Measurements from ENCODE around the gene NOM1.
A peak's percentile ranks its signal among the peaks of the same experiment; 100 is the strongest.

NOM1 gene

DNA sequence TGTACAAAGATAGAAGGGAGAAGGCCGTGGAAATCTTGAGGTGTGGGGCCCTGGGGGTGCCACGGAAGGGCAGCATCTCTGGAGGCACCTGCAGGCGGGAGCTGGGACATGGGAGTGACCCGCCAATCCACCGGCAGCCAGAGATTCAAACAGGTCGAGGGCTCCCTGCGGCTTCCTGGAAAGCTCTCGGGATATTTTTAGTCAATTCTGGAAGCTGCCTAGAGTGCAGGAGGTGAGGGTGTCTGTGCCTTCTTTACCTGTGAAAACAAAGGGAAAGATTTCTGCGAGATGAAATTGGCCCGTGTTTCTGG, 44.4 kb downstream of the NOM1 start:
- Histone ChIP-seq H3K9me3 (ENCODE audit: severe bottlenecking) (no peaks in the 10 kb centered on the region), H3K4me3 (ENCODE audit: low read depth, low read length) (no peak overlapping the region)
- no peak for DNase-seq

DNA sequence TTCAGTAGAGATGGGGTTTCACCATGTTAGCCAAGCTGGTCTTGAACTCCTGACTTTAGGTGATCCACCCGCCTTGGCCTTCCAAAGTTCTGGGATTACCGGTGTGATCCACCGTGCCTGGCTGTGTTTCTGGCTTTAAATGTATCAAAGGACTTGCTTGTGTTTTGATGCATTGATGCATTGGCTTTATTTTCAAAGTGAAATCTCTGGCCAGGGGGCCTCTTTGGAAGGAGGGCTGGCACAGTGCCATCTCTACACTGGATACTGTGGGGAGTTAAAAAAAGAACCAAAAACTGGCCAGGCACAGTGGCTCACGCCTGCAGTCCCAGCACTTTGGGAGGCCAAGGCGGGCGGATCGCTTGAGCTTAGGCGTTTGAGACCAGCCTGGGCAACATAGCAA, 44.9 kb downstream of the NOM1 start:
- no peak for DNase-seq
- H3K27me3 ChIP-seq (ENCODE audit: insufficient read depth, low read depth, severe bottlenecking) = no peaks in the 10 kb centered on the region
- H3K9me3 ChIP-seq (ENCODE audit: severe bottlenecking) = no peaks in the 10 kb centered on the region
- TF ChIP-seq, protein P1, sequence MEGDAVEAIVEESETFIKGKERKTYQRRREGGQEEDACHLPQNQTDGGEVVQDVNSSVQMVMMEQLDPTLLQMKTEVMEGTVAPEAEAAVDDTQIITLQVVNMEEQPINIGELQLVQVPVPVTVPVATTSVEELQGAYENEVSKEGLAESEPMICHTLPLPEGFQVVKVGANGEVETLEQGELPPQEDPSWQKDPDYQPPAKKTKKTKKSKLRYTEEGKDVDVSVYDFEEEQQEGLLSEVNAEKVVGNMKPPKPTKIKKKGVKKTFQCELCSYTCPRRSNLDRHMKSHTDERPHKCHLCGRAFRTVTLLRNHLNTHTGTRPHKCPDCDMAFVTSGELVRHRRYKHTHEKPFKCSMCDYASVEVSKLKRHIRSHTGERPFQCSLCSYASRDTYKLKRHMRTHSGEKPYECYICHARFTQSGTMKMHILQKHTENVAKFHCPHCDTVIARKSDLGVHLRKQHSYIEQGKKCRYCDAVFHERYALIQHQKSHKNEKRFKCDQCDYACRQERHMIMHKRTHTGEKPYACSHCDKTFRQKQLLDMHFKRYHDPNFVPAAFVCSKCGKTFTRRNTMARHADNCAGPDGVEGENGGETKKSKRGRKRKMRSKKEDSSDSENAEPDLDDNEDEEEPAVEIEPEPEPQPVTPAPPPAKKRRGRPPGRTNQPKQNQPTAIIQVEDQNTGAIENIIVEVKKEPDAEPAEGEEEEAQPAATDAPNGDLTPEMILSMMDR (IDR thresholded peaks at IDR 0.05; ENCODE audit: low read depth, low read length) = no peak
- H3K27ac ChIP-seq = no peak overlapping the region
- no peak overlapping the region for H3K4me3 ChIP-seq (ENCODE audit: low read depth, low read length)
- H3K36me3 ChIP-seq = no peaks in the 10 kb centered on the region

More for the DNA sequence above, 44.4 kb downstream of the NOM1 start:
- Histone ChIP-seq H3K27me3 (ENCODE audit: insufficient read depth, low read depth, severe bottlenecking) (no peaks in the 10 kb centered on the region), H3K36me3 (no peaks in the 10 kb centered on the region), H3K27ac (no peak overlapping the region)
- TF ChIP-seq, protein P1 (IDR thresholded peaks at IDR 0.05; ENCODE audit: low read depth, low read length) = no peak

DNA sequence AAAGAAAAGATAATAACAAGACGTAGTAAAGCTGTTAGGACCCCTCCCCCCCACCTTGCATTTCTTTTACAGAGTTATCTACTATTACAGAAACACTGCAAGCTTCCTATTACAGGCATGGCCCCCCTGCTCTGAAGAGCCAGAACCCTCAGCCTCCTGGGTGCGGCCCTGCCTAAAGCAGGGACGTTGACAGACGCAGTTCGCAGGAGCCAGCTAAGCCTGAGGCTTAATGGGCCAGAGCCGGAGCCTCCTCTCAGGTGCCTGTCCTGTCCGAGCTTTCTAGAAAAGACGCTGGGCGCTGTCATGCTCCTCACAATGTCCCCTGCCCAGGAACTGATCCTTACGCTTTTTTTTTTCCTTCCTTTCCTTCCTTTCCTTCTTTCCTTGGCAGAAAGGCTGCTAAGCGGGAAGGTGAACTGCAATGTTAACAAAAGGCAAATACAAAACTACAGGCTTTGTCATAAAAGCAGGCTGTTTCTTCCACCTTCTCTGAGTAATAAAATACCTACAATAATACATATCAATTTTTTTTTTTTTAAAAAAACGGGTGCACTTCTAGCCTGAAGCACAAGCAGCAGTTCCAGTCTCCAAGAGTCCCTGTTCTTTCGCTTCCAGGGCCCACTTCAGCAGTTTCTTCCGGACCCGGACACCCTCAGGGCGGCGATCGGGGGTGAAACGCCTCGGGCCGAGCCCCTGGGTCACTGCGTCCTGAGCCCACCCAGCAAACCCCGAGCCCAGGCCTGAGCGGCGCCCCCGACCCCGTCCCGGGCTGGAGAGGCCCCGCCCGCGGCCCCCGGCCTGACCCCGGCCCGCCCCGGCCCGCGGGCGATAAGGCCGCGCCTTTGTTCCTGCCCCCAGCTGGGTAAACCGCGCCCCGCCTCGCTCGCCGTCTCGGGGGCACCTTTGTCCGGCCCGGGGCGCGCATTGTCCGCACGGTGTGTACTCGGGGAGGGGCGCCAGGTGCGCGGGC, 49.8 kb downstream of the NOM1 start:
- DNase-seq = peak; percentile 66
- TF ChIP-seq, protein P1 (IDR thresholded peaks at IDR 0.05; ENCODE audit: low read depth, low read length) = no peak
- H3K36me3 ChIP-seq = peaks cover 2% of the 10 kb centered on the region
- no peaks in the 10 kb centered on the region for H3K9me3 ChIP-seq (ENCODE audit: severe bottlenecking)
- H3K27me3 ChIP-seq (ENCODE audit: insufficient read depth, low read depth, severe bottlenecking) = no peaks in the 10 kb centered on the region
- H3K4me3 ChIP-seq (ENCODE audit: low read depth, low read length) = no peak overlapping the region
- H3K27ac ChIP-seq = peak overlapping the region; percentile 39; the same call in 1 of the 2 replicates

DNA sequence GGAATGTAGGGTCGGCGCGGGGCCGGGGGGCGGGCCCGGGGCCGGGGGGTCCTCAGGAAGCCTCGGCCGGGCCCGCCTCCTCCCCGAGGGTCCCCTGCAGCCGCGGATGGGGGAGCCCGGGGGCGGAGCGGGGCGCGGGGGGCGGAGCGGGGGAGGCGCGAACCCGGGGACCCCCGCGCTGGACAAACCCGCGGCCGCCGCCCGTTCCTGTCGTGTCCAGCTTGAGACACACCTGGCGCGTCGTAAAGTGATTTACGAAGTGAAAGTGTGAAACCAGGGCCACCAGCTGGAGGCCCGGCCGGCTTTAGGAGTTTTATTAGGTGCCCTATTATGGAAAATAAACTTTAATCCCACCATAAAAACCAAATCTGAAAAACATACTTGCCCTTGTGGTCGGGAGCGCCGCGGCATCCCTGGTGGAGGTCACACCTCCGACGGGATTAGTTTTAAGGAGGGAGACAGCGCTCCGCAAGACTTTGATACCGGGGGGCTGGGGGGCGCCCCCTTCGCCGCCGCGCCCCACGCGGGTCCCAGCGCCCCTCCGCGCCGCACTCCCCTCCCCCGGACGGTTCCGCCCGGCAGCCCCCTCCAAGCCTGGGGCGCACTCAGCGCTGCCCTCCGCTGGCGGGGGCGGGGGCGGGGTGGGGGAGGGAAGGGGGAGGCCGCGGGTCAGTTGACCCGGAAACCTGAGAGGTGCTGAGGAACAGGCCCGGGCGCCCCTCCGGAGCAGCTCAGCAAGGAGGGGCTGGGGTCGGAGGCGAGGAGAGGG, 50.6 kb downstream of the NOM1 start:
- H3K36me3 ChIP-seq = peaks cover 11% of the 10 kb centered on the region
- no peak overlapping the region for H3K4me3 ChIP-seq (ENCODE audit: low read depth, low read length)
- DNase-seq = no peak
- TF ChIP-seq, protein P1 (IDR thresholded peaks at IDR 0.05; ENCODE audit: low read depth, low read length) = no peak
- H3K27ac ChIP-seq = no peak overlapping the region
- H3K9me3 ChIP-seq (ENCODE audit: severe bottlenecking) = no peaks in the 10 kb centered on the region
- H3K27me3 ChIP-seq (ENCODE audit: insufficient read depth, low read depth, severe bottlenecking) = no peaks in the 10 kb centered on the region

DNA sequence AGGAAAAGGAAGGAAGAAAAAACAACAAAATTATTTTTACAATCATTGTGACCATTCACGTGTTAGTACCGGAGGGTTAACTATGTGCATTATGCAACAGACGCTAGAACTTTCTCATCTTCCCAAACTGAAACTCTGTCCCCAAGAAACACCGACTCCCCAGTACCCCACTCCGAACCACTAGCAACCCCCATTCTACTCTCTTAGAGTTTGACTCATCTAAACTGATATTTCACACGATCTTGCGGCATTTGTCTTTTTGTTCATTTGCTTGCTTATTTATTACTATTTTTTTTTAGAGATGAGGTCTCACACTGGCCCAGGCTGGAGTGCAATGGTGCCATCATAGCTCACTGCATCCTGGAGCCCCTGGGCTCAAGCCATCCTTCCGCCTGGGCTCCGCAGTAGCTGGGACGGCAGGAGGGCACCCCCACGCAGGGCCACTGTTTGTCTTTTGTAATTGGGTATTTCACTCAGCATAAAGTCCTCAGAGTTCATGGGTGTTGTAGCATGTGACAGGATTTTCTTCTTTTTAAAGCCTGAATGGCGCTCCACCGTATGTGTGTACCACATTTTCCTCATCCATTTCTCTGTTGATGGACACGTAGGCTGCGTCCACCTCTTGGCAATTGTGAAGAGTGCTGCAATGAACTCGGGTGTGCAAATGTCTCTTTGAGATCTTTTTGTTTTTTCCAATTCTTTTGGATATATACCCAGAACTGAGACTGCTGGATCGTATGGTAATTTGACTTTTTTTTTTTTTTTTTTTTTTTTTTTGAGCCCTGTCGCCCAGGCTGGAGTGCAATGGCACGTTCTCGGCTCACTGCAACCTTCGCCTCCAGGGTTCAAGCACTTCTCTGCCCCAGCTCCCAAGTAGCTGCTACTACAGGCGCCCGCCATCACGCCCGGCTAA, 51.5 kb downstream of the NOM1 start:
- peaks cover 12% of the 10 kb centered on the region for H3K36me3 ChIP-seq
- no peak overlapping the region for H3K4me3 ChIP-seq (ENCODE audit: low read depth, low read length)
- no peak for DNase-seq
- H3K27ac ChIP-seq = no peak overlapping the region
- H3K27me3 ChIP-seq (ENCODE audit: insufficient read depth, low read depth, severe bottlenecking) = no peaks in the 10 kb centered on the region
- TF ChIP-seq, protein P1 (IDR thresholded peaks at IDR 0.05; ENCODE audit: low read depth, low read length) = no peak
- no peaks in the 10 kb centered on the region for H3K9me3 ChIP-seq (ENCODE audit: severe bottlenecking)
